ENCODE results near the gene CTU2. TPM values are rescaled to one million over a fixed set of nuclear protein-coding genes. Genes with fewer than 3 reads are reported as not detected.

Gene CTU2
- total RNA-seq, 1 donor from 2014 or later, result 20.8 TPM

- peaks cover 3% of the 10 kb centered on the region for H3K36me3 Mint-ChIP-seq (ENCODE audit: low read depth, unreplicated experiment)
- H3K4me3 Mint-ChIP-seq (ENCODE audit: unreplicated experiment), result no peak overlapping the region
- no peak overlapping the region for H3K27ac Mint-ChIP-seq (ENCODE audit: unreplicated experiment)
- peaks cover 2% of the 10 kb centered on the region for H3K27me3 Mint-ChIP-seq (ENCODE audit: unreplicated experiment)
- no peaks in the 10 kb centered on the region for H3K9me3 Mint-ChIP-seq (ENCODE audit: unreplicated experiment)
- H3K4me1 Mint-ChIP-seq (ENCODE audit: unreplicated experiment), result peaks cover 8% of the 10 kb centered on the region
- TF ChIP-seq CTCF (IDR thresholded peaks at IDR 0.05; ENCODE audit: unreplicated experiment), result no peak
- DNase-seq (ENCODE audit: low spot score), result no peak
These were observed 42.1 kb downstream of the CTU2 start for GRCh38 chr16:88748364-88748763.

- Mint-ChIP-seq H3K27ac (ENCODE audit: unreplicated experiment) (no peak overlapping the region), H3K4me3 (ENCODE audit: unreplicated experiment) (no peak overlapping the region), H3K9me3 (ENCODE audit: unreplicated experiment) (no peaks in the 10 kb centered on the region), H3K36me3 (ENCODE audit: low read depth, unreplicated experiment) (peaks cover 3% of the 10 kb centered on the region), H3K4me1 (ENCODE audit: unreplicated experiment) (peaks cover 8% of the 10 kb centered on the region), H3K27me3 (ENCODE audit: unreplicated experiment) (peaks cover 2% of the 10 kb centered on the region)
- DNase-seq (ENCODE audit: low spot score), result no peak
- no peak for TF ChIP-seq CTCF (IDR thresholded peaks at IDR 0.05; ENCODE audit: unreplicated experiment)
These were observed 43.1 kb downstream of the CTU2 start for GRCh38 chr16:88749358-88749757.

GRCh38 chr16:88750854-88751253, 44.6 kb downstream of the CTU2 start:
- no peak for DNase-seq (ENCODE audit: low spot score)
- TF ChIP-seq CTCF (IDR thresholded peaks at IDR 0.05; ENCODE audit: unreplicated experiment), result no peak

GRCh38 chr16:88752386-88753002, 46.2 kb downstream of the CTU2 start:
- no peak for TF ChIP-seq CTCF (IDR thresholded peaks at IDR 0.05; ENCODE audit: unreplicated experiment)
- Mint-ChIP-seq H3K9me3 (ENCODE audit: unreplicated experiment) (no peaks in the 10 kb centered on the region), H3K4me1 (ENCODE audit: unreplicated experiment) (no peaks in the 10 kb centered on the region), H3K4me3 (ENCODE audit: unreplicated experiment) (no peak overlapping the region), H3K36me3 (ENCODE audit: low read depth, unreplicated experiment) (peaks cover 3% of the 10 kb centered on the region), H3K27me3 (ENCODE audit: unreplicated experiment) (peaks cover 2% of the 10 kb centered on the region), H3K27ac (ENCODE audit: unreplicated experiment) (no peak overlapping the region)
- DNase-seq (ENCODE audit: low spot score), result no peak

More at GRCh38 chr16:88750854-88751253, 44.6 kb downstream of the CTU2 start:
- peaks cover 2% of the 10 kb centered on the region for H3K27me3 Mint-ChIP-seq (ENCODE audit: unreplicated experiment)
- no peak overlapping the region for H3K27ac Mint-ChIP-seq (ENCODE audit: unreplicated experiment)
- H3K4me1 Mint-ChIP-seq (ENCODE audit: unreplicated experiment), result peaks cover 7% of the 10 kb centered on the region
- no peak overlapping the region for H3K4me3 Mint-ChIP-seq (ENCODE audit: unreplicated experiment)
- peaks cover 3% of the 10 kb centered on the region for H3K36me3 Mint-ChIP-seq (ENCODE audit: low read depth, unreplicated experiment)
- no peaks in the 10 kb centered on the region for H3K9me3 Mint-ChIP-seq (ENCODE audit: unreplicated experiment)

GRCh38 chr16:88753191-88753590, 46.9 kb downstream of the CTU2 start:
- no peaks in the 10 kb centered on the region for H3K9me3 Mint-ChIP-seq (ENCODE audit: unreplicated experiment)
- no peak for DNase-seq (ENCODE audit: low spot score)
- H3K36me3 Mint-ChIP-seq (ENCODE audit: low read depth, unreplicated experiment), result peaks cover 3% of the 10 kb centered on the region
- no peak overlapping the region for H3K4me3 Mint-ChIP-seq (ENCODE audit: unreplicated experiment)
- no peak for TF ChIP-seq CTCF (IDR thresholded peaks at IDR 0.05; ENCODE audit: unreplicated experiment)
- no peak overlapping the region for H3K27ac Mint-ChIP-seq (ENCODE audit: unreplicated experiment)
- H3K27me3 Mint-ChIP-seq (ENCODE audit: unreplicated experiment), result no peaks in the 10 kb centered on the region
- peaks cover 3% of the 10 kb centered on the region for H3K4me1 Mint-ChIP-seq (ENCODE audit: unreplicated experiment)

Data from endothelial cell (in vitro differentiated cells).